ENCODE measurements around the gene P2RY1. TPM values are rescaled to one million over a fixed set of nuclear protein-coding genes. Genes with fewer than 3 reads are reported as not detected.

Gene P2RY1
- total and polyA plus RNA-seq, 9 of the 15 experiments (the other 6 are each of a cell fraction or from before 2014, with no cell fraction given) = 6.0 to 27.9 (median 18.4) TPM

- TF ChIP-seq MYBL2 (IDR thresholded peaks at IDR 0.05; ENCODE audit: low read depth) (no peak), MYBL2 (CRISPR knock-in tag; IDR thresholded peaks at IDR 0.05; ENCODE audit: borderline replicate concordance) (no peak), BRD4 (IDR thresholded peaks at IDR 0.05) (no peak), CAMTA2 (CRISPR knock-in tag; conservative IDR thresholded peaks at IDR 0.05) (no peak), CSDE1 (IDR thresholded peaks at IDR 0.05) (no peak), ZFPM2 (CRISPR knock-in tag; IDR thresholded peaks at IDR 0.05) (no peak), ZNF764 (CRISPR knock-in tag; IDR thresholded peaks at IDR 0.05; ENCODE audit: low read depth) (no peak), MGA (IDR thresholded peaks at IDR 0.05) (peak; percentile 94), RBBP5 (IDR thresholded peaks at IDR 0.05; ENCODE audit: borderline replicate concordance, insufficient read depth, low read length, poor library complexity, severe bottlenecking) (peak; percentile 57), MAFG (tag; conservative IDR thresholded peaks at IDR 0.05) (peak; percentile 74; the same call in 1 of the 2 replicates), CCAR2 (IDR thresholded peaks at IDR 0.05; ENCODE audit: low read depth, low read length) (no peak)
- TF ChIP-seq, protein P1, sequence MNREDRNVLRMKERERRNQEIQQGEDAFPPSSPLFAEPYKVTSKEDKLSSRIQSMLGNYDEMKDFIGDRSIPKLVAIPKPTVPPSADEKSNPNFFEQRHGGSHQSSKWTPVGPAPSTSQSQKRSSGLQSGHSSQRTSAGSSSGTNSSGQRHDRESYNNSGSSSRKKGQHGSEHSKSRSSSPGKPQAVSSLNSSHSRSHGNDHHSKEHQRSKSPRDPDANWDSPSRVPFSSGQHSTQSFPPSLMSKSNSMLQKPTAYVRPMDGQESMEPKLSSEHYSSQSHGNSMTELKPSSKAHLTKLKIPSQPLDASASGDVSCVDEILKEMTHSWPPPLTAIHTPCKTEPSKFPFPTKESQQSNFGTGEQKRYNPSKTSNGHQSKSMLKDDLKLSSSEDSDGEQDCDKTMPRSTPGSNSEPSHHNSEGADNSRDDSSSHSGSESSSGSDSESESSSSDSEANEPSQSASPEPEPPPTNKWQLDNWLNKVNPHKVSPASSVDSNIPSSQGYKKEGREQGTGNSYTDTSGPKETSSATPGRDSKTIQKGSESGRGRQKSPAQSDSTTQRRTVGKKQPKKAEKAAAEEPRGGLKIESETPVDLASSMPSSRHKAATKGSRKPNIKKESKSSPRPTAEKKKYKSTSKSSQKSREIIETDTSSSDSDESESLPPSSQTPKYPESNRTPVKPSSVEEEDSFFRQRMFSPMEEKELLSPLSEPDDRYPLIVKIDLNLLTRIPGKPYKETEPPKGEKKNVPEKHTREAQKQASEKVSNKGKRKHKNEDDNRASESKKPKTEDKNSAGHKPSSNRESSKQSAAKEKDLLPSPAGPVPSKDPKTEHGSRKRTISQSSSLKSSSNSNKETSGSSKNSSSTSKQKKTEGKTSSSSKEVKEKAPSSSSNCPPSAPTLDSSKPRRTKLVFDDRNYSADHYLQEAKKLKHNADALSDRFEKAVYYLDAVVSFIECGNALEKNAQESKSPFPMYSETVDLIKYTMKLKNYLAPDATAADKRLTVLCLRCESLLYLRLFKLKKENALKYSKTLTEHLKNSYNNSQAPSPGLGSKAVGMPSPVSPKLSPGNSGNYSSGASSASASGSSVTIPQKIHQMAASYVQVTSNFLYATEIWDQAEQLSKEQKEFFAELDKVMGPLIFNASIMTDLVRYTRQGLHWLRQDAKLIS (CRISPR knock-in tag; IDR thresholded peaks at IDR 0.05) = peak; percentile 67; the same call in 1 of the 2 replicates
Measured at GRCh38 chr3:152834776-152835600, at the start of gene P2RY1 (continued).
